HT-29 (cell line): ENCODE data around the gene OSBPL1A. TPM values are rescaled to one million over a fixed set of nuclear protein-coding genes. Genes with fewer than 3 reads are reported as not detected.

ENCODE experiments used
- DNase-seq: peaks from one replicate; pipeline ENCODE4 v3.0.0-alpha.2; 2015; ENCODE audit warnings: low spot score
- total RNA-seq: library from RNA; depleted of rRNA; stranded (reverse); fragments of >200 nt; shearing (Covaris generic); gene quantifications from 2 replicates; pipeline ENCODE4 v1.2.3, GENCODE V29; 2014

OSBPL1A gene
- total RNA-seq, 1 experiment from 2014 or later, result 13.7 TPM

GRCh38 chr18:24267878-24268277 lies 129.7 kb downstream of the OSBPL1A start:
- DNase-seq, result no peak

GRCh38 chr18:24266131-24266530 lies 131.5 kb downstream of the OSBPL1A start:
- DNase-seq, result no peak

DNA sequence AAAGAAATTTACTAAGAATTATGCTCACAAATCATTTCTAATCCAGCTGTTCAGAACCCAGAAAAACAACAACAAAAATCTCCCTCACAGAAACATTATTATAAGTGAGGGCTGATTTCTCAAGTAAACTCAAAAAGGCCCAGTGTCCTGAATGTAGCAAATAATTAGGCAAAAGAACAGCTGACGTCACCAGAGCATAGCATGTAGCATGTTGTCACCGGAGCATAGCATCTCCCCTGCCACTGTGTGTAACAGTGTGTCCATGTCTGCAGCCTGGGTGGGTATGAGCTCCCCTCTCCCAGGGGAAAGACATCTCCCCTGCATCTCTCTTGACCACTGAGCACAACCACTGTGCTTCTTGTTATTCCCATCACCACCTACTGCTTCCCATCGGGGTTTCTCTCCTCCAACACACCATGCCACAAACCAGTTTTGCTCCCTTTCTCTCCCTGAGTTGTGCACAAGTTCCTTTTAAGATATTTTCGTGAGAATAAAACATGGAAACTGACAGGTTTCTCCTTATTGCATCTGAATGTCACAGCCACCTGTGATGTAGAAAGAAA lies 132.0 kb downstream of the OSBPL1A start:
- no peak for DNase-seq

- DNase-seq, result no peak
Observed at GRCh38 chr18:24263050-24263449, 134.6 kb downstream of the OSBPL1A start.

- DNase-seq, result no peak
Observed at GRCh38 chr18:24262087-24262486, 135.5 kb downstream of the OSBPL1A start.

DNA sequence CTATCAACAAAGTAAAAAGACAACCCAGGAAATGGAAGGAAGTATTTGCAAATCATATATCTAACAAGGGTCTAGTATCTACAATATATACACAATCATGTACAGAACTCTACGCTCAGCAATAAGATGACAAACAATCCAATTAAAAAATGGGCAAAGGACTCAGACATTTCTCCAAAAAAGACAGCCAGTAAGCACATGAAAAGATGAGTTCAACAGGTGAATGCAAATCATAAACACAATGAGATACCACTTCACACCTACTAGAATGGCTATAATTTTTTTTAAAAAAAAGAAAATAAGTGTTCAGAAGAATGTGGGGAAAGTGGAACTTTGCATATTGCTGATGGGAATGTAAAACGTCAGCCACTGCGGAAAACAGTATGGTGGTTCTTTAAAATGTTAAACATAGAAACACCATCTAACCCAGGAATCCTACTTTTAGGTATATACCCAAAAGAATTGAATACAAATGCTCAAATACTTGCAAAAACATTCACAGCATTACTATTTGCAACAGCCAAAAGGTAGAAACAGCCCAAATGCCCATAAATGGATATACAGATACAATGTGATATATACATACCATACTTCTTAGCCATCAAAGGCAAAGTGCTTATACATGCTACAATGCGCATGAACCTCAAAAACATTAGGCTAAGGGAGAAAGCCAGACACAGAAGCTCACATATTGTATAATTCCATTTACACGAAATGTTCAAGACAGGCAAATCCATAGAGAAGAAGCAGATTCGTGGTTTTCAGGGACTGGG lies 137.6 kb downstream of the OSBPL1A start:
- DNase-seq, result no peak

DNA sequence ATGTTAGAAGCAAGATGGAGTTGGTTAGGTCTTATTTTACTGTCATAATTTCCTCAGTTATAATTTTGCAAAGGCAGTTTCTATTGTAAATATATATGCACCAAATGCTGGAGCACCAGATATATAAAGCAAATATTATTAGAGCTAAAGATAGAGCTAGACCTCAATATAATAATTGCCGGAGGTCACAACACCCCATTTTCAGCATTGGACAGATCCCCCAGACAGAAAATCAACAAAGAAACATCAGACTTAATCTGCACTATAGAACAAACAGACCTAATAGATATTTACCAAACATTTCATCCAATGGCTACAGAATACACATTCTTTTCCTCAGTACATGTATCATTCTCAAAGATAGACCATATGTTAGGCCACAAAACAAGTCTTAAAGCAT lies 143.6 kb downstream of the OSBPL1A start:
- DNase-seq, result no peak

- no peak for DNase-seq
Observed at GRCh38 chr18:24249716-24250115, 147.9 kb downstream of the OSBPL1A start.

GRCh38 chr18:24248359-24248758 lies 149.3 kb downstream of the OSBPL1A start:
- no peak for DNase-seq

DNA sequence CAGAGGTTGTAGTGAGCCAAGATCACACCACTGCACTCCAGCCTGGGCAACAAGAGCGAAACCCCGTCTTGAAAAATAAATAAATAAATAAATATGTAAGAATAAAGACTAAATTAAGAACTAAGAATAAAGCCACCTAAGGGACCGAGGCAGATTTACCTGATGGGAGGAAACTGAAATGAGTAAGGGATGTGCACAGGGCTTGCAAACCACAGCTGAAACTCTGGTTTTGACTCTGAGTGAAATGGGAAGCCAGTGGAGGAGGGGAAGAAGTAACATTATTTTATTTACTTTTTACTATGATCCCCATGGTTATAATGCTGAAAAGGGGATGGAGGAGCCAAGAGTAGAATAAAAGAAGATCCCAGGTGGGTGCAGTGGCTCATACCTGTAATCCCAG lies 151.5 kb downstream of the OSBPL1A start:
- no peak for DNase-seq

GRCh38 chr18:24244698-24245097 lies 152.9 kb downstream of the OSBPL1A start:
- DNase-seq, result no peak

GRCh38 chr18:24243677-24244076 lies 153.9 kb downstream of the OSBPL1A start:
- DNase-seq, result no peak

DNA sequence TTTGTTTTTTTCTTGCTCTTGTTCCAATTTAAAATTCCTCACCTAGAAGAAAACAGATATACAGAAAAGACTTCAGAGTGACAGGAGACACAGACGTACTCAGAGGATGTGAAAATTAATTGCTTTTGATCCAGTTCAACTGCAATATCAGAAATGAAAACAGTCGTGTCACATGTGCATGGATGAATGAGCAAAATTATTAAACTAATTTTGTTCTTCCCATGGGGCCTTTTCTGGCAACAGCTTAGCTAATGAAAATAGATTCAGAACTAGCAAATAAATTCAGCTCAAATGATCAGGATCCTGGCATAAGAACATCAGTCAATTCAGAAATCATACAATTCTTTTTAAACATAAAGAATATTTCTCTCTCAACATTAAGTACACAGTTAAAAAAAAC lies 158.3 kb downstream of the OSBPL1A start:
- DNase-seq, result no peak

GRCh38 chr18:24238387-24238786 lies 159.2 kb downstream of the OSBPL1A start:
- no peak for DNase-seq

DNA sequence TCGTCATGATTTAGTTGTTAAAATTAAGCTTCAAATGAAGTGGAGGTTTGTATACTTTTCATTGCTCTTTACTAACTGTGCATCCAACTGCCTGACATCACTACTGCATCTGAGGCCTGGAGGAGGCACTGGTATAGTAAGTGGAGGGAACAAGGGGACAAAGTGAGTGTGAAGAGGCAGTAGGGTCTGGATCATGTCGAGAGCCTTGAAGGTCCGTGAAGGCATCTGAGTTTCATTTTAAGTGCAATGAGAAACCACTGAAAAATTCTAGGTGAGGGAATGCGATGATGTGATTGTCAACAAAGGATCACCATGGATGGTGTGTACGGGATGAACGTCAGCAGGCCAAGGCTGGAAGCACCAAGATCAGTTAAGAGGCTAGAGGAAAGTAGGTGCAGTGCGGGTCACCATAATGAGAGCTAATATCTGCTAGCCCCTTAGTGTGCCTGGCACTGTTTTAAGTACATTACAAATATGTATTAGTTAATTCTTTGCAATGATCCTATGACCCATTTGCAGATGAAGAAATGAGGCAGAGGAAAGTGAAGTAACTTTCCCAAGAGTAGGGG lies 162.7 kb downstream of the OSBPL1A start:
- DNase-seq, result no peak

DNA sequence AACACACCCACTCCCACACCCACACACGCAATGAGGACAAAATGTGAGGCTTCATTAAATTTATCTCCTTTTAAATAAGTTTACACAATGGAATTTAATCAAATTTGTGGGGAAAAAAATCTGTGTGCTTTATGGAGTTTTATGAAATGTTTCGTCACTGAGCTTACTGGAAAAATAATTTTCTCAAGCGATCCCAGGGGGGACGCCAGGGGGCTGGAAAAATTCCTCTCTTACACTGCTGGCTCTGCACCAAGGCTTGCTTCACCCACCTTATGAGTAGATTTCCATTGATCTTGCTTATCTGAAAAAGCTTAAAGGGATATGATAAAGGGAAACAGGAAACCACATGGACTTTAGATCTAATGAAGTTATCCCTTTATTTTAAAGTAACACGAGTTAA lies 163.3 kb downstream of the OSBPL1A start:
- no peak for DNase-seq

GRCh38 chr18:24232800-24233199 lies 164.8 kb downstream of the OSBPL1A start:
- no peak for DNase-seq

DNA sequence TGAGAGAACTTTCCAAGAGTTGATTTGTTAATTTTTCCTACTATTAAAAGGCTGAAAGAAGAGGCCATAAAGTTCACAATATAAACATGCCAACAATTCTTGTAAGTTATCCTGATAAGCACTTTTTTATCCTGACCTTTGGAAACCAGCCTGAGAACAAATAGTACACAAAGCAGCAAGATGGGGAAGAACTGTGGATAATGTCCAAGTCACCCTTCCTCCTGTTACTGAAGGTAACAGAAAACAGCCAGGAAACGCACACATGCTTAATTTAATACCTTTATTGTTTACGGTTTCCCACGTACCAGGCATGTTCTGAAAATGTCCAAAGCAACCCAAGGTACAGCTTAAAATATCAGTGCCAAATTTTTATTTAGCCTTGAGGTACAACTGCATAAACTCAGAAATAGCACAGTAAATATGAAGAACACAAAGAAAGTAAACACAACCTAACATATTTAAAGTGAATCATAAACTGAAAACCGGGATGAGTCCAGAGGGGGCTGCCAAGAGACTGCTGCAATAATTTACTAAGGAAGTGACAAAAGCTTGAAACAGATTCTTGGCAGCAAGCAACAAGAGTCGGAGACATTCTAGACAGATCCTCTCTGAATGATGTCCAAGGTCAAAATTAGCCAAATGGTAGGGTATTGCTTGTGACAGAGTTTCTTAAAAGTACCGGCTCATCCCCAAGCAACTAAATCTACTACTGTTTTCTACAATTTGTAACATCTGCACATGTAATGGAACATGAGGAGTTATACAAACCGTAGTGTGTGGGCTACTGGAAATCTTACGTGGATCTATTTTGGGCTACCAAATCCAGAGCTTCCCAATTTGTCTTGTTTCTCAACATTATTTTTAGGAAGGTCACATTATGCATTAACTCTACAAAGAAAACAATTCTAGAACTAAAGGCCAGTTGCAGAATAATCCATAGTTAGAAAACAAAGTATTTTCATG lies 165.6 kb downstream of the OSBPL1A start:
- no peak for DNase-seq

GRCh38 chr18:24230766-24231165 lies 166.9 kb downstream of the OSBPL1A start:
- DNase-seq, result no peak

GRCh38 chr18:24228667-24229041 lies 169.0 kb downstream of the OSBPL1A start:
- no peak for DNase-seq

- DNase-seq, result peak; percentile 29
Observed at GRCh38 chr18:24227977-24228666, 169.5 kb downstream of the OSBPL1A start.
